Spleen (tissue), 7 donors: ENCODE measurements around the gene KRTAP12-4.

Source experiments
- CTCF ChIP-seq, 11 experiments: fragments of 200-600 bp in 7 of 11; fragments of 450-650 bp in 4 of 11; sonication (generic) in 4 of 11; IDR thresholded peaks in 8 of 11; conservative IDR thresholded peaks in 3 of 11; 1 replicate in 7 of 11; 2 replicates in 4 of 11; pipeline versions ENCODE4 v1.4.0 to v1.8.0; 2016 to 2021; ENCODE audit warnings: antibody characterized with exemption in 11 of 11, inconsistent platforms in 4 of 11, mild to moderate bottlenecking in 1 of 11
- POLR2A ChIP-seq, 3 donors: fragments of 450-650 bp; IDR thresholded peaks; one replicate each; pipeline ENCODE4 v1.5.1; 2017; ENCODE audit warnings: antibody characterized with exemption in 3 of 3, mild to moderate bottlenecking in 1 of 3
- donor health status: DM: no; HTN: no; CAD: no; lungs with moderate emphysema.
- donor health status: DM: no; HTN: no; CAD: no.
- donor health status: DM: no; HTN: no; CAD: no.

- TF ChIP-seq CTCF (IDR thresholded peaks at IDR 0.05 in 8 of 11, conservative IDR thresholded peaks at IDR 0.05 in 3 of 11) (no peak), POLR2A (IDR thresholded peaks at IDR 0.05) (no peak)
Observed at GRCh38 chr21:44701541-44701940, 47.1 kb upstream of the KRTAP12-4 start.
